H1 (cell line): ENCODE measurements around the gene ID2. TPM values are rescaled to one million over a fixed set of nuclear protein-coding genes. Genes with fewer than 3 reads are reported as not detected.
A peak's percentile ranks its signal among the peaks of the same experiment; 100 is the strongest.

ENCODE experiments used
- ASH2L ChIP-seq: fragments of 200-600, 300-600 bp; sonication (generic); IDR thresholded peaks from one replicate; pipeline ENCODE4 v1.7.1; 2017; ENCODE audit warnings: low read length
- BACH1 ChIP-seq: IDR thresholded peaks from 2 replicates; pipeline ENCODE4 v1.6.1; 2012; ENCODE audit warnings: low read length, improper control_type of control experiment
- BCL11A ChIP-seq, 2 experiments: IDR thresholded peaks; one replicate each; pipeline ENCODE4 v1.6.1; 2011; ENCODE audit warnings: low read depth in 2 of 2, low read length in 2 of 2, mild to moderate bottlenecking in 2 of 2
- BRCA1 ChIP-seq: IDR thresholded peaks from 2 replicates; pipeline ENCODE4 v1.6.1; 2012; ENCODE audit warnings: low read depth, low read length, improper control_type of control experiment
- CBX5 ChIP-seq: fragments of 300-800, 300-1000 bp; sonication (generic); IDR thresholded peaks from 2 replicates; pipeline ENCODE4 v1.7.1; 2016; ENCODE audit warnings: antibody characterized with exemption, low read length, low read depth
- CBX8 ChIP-seq: fragments of 300-800, 300-1000 bp; sonication (generic); IDR thresholded peaks from 2 replicates; pipeline ENCODE4 v1.7.1; 2016; ENCODE audit warnings: low read depth, low read length, borderline replicate concordance
- CREB1 ChIP-seq: IDR thresholded peaks from 2 replicates; pipeline ENCODE4 v1.6.1; 2012; ENCODE audit warnings: inconsistent platforms
- EP300 ChIP-seq, 2 experiments: IDR thresholded peaks; 1 replicate in 1 of 2; 2 replicates in 1 of 2; pipeline ENCODE4 v1.6.1; 2011 to 2012; ENCODE audit warnings: low read depth in 2 of 2, low read length in 2 of 2, mild to moderate bottlenecking in 2 of 2, borderline replicate concordance in 1 of 2, inconsistent platforms in 1 of 2, moderate library complexity in 1 of 2
- FOSL1 ChIP-seq: IDR thresholded peaks from 2 replicates; pipeline ENCODE4 v1.6.1; 2011; ENCODE audit warnings: mild to moderate bottlenecking, low read depth, low read length, moderate library complexity; ENCODE audit not compliant: insufficient read depth
- HDAC2 ChIP-seq, 2 experiments: fragments of 300-600 bp in 1 of 2; sonication (generic) in 1 of 2; IDR thresholded peaks; 2 replicates each; pipeline ENCODE4 v1.6.1; 2011 to 2012; ENCODE audit warnings: low read depth in 2 of 2, low read length in 2 of 2, mild to moderate bottlenecking in 2 of 2, moderate library complexity in 2 of 2, borderline replicate concordance in 1 of 2, inconsistent platforms in 1 of 2
- NANOG ChIP-seq: IDR thresholded peaks from 2 replicates; pipeline ENCODE4 v1.6.1; 2011; ENCODE audit warnings: low read length, low read depth, mild to moderate bottlenecking, inconsistent platforms; ENCODE audit not compliant: insufficient read depth, poor library complexity, severe bottlenecking
- POU5F1 ChIP-seq: IDR thresholded peaks from 2 replicates; pipeline ENCODE4 v1.6.1; 2011; ENCODE audit warnings: low read depth, mild to moderate bottlenecking, low read length, moderate library complexity
- SAP30 ChIP-seq: fragments of 300-600 bp; sonication (generic); IDR thresholded peaks from 2 replicates; pipeline ENCODE4 v1.7.1; 2012; ENCODE audit warnings: low read length, moderate library complexity, mild to moderate bottlenecking, inconsistent platforms; ENCODE audit not compliant: insufficient read depth, insufficient replicate concordance
- SIN3A ChIP-seq, 2 experiments: IDR thresholded peaks in 1 of 2; conservative IDR thresholded peaks in 1 of 2; 2 replicates each; pipeline ENCODE4 v1.6.1; 2011 to 2012; ENCODE audit warnings: low read length in 2 of 2, improper control_type of control experiment in 1 of 2, low read depth in 1 of 2, mild to moderate bottlenecking in 1 of 2
- SIX5 ChIP-seq: IDR thresholded peaks from 2 replicates; pipeline ENCODE4 v1.6.1; 2011; ENCODE audit warnings: mild to moderate bottlenecking, low read depth, low read length
- SP4 ChIP-seq: IDR thresholded peaks from 2 replicates; pipeline ENCODE4 v1.6.1; 2012; ENCODE audit warnings: low read length, inconsistent platforms
- TEAD4 ChIP-seq: IDR thresholded peaks from 2 replicates; pipeline ENCODE4 v1.6.1; 2012; ENCODE audit warnings: low read depth, low read length, inconsistent platforms, mixed read lengths
- polyA plus RNA-seq, 7 experiments: library from polyadenylated mRNA; depleted of rRNA in 3 of 7; stranded (reverse) in 5 of 7; unstranded in 2 of 7; fragments of >200 nt in 5 of 7; fragments of 200-250 nt in 2 of 7; gene quantifications; 1 replicate in 5 of 7; 2 replicates in 1 of 7; 4 replicates in 1 of 7; pipeline versions ENCODE4 v1.2.1 to v1.2.3, GENCODE V29; 2011 to 2013; ENCODE audit warnings: missing spikeins in 2 of 7, mixed read lengths in 2 of 7
- total RNA-seq: library from RNA; stranded (reverse); fragmentation: NEBNext Ultra II Directional; extraction: Animal tissue kit (Norgen Biotek cat#: 25700); gene quantifications from 2 replicates; pipeline ENCODE4 v1.2.1, GENCODE V29; 2021
- TF ChIP-seq, protein P1 (sequence below): IDR thresholded peaks from 2 replicates; pipeline ENCODE4 v1.6.1; 2011; ENCODE audit warnings: low read length, improper control_type of control experiment

The ID2 gene
- total and polyA plus RNA-seq, 2 of the 8 experiments (the other 6 are each of a cell fraction or from before 2014, with no cell fraction given) = 36.7 to 214 TPM

DNA sequence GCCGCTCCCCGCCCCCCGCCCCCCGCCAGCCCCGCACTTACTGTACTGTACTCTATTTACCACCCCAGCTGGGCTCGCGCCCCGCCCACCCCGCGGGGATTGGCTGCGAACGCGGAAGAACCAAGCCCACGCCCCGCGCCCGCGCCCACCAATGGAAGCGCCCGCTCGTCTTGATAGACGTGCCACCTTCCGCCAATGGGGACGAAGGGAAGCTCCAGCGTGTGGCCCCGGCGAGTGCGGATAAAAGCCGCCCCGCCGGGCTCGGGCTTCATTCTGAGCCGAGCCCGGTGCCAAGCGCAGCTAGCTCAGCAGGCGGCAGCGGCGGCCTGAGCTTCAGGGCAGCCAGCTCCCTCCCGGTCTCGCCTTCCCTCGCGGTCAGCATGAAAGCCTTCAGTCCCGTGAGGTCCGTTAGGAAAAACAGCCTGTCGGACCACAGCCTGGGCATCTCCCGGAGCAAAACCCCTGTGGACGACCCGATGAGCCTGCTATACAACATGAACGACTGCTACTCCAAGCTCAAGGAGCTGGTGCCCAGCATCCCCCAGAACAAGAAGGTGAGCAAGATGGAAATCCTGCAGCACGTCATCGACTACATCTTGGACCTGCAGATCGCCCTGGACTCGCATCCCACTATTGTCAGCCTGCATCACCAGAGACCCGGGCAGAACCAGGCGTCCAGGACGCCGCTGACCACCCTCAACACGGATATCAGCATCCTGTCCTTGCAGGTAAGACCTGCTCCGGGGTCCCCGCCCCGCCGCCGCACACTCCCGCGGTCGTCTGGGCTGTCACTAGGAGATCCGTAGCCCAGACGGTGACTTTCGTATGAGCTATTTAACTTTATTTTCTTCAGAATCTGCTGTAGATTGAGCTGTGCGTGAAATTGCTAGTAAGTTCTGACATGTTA lies at the start of gene ID2 (continued):
- TF ChIP-seq SAP30 (no peak), CBX5 (no peak), SP4 (peak; percentile 64), SIX5 (no peak), FOSL1 (no peak), HDAC2 (IDR thresholded peaks at IDR 0.05; ENCODE audit: borderline replicate concordance in 1 of 2, low read depth in 2 of 2, low read length in 2 of 2) (no peak), TEAD4 (no peak), NANOG (no peak), BACH1 (no peak), BRCA1 (no peak), EP300 (IDR thresholded peaks at IDR 0.05; ENCODE audit: borderline replicate concordance in 1 of 2, low read depth in 2 of 2, low read length in 2 of 2) (no peak), ASH2L (no peak), BCL11A (IDR thresholded peaks at IDR 0.05; ENCODE audit: low read depth in 2 of 2, low read length in 2 of 2) (no peak), CREB1 (no peak; the same call in 1 of the 2 replicates), CBX8 (no peak), SIN3A (conservative IDR thresholded peaks at IDR 0.05 in 1 of 2, IDR thresholded peaks at IDR 0.05 in 1 of 2; ENCODE audit: low read depth in 1 of 2, low read length in 2 of 2) (peak; percentile 74 to 89; a peak in 1 of 4 replicates), POU5F1 (no peak)
- TF ChIP-seq, protein P1, sequence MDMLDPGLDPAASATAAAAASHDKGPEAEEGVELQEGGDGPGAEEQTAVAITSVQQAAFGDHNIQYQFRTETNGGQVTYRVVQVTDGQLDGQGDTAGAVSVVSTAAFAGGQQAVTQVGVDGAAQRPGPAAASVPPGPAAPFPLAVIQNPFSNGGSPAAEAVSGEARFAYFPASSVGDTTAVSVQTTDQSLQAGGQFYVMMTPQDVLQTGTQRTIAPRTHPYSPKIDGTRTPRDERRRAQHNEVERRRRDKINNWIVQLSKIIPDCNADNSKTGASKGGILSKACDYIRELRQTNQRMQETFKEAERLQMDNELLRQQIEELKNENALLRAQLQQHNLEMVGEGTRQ = no peak
